OCI-LY1 (cell line): ENCODE data around the gene DECR2.

Source experiments
- EZH2 ChIP-seq: fragments of 200-600 bp; sonication (generic), shearing (Covaris generic); IDR thresholded peaks from 2 replicates; pipeline ENCODE4 v1.8.0; 2017; ENCODE audit warnings: borderline replicate concordance, mixed run types, mild to moderate bottlenecking, antibody characterized with exemption, low read length, moderate library complexity, mixed read lengths
- TF ChIP-seq, protein P1 (sequence below): fragments of 200-600 bp; sonication (generic), shearing (Covaris generic); IDR thresholded peaks from 2 replicates; pipeline ENCODE4 v1.5.1; 2017; ENCODE audit warnings: mild to moderate bottlenecking, antibody characterized with exemption, low read length, moderate library complexity, mixed read lengths

DNA sequence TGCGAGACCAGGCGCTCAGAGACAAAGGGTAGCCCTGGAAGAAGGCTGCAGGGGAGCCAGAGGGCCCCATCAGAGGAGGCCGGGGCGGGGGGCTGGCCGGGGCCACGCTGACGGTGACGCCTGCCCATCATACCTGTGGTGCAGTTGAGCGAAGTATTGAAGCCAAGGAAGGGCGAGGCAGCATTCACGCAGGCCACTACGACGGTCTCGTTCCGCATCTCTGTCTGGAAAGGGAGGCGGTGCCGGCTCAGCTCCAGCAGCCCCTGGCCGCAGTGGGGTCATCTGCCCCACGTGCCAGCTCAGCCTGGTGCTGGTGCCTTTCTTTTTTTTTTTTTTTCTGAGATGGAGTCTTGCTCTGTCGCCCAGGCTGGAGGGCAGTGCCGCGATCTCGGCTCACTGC lies 26.5 kb upstream of the DECR2 start:
- TF ChIP-seq, protein P1, sequence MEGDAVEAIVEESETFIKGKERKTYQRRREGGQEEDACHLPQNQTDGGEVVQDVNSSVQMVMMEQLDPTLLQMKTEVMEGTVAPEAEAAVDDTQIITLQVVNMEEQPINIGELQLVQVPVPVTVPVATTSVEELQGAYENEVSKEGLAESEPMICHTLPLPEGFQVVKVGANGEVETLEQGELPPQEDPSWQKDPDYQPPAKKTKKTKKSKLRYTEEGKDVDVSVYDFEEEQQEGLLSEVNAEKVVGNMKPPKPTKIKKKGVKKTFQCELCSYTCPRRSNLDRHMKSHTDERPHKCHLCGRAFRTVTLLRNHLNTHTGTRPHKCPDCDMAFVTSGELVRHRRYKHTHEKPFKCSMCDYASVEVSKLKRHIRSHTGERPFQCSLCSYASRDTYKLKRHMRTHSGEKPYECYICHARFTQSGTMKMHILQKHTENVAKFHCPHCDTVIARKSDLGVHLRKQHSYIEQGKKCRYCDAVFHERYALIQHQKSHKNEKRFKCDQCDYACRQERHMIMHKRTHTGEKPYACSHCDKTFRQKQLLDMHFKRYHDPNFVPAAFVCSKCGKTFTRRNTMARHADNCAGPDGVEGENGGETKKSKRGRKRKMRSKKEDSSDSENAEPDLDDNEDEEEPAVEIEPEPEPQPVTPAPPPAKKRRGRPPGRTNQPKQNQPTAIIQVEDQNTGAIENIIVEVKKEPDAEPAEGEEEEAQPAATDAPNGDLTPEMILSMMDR = no peak
- TF ChIP-seq EZH2 = no peak
